Naive thymus-derived CD8-positive, alpha-beta T cell (primary cell): ENCODE measurements around the gene STARD10. TPM values are rescaled to one million over a fixed set of nuclear protein-coding genes. Genes with fewer than 3 reads are reported as not detected.
A peak's percentile ranks its signal among the peaks of the same experiment; 100 is the strongest.
"Not testable (repeated sequence)": the region's sequence is repeated elsewhere in the genome, so short reads cannot be mapped to it uniquely, and the experiment has no call there.

Experiments used
- ATAC-seq, 2 donors: fragments of 150-1000 bp; cut with Tn5 transposase in 1 of 2; sonication (Bioruptor Pico), chemical (Tn5 transposase) in 1 of 2; 1 replicate in 1 of 2; 2 replicates in 1 of 2; pipeline ENCODE4 v1.10.0; 2021; ENCODE audit warnings: mild to moderate bottlenecking in 2 of 2, moderate library complexity in 2 of 2
- POLR2A ChIA-PET: fragments of 350-600 bp; sonication (Branson Sonifier 250); formaldehyde crosslinking; loops from one replicate; lab custom pipeline; 2021; ENCODE audit warnings: antibody characterized with exemption; lab: Charles Lee
- DNase-seq, 10 donors: peaks; one replicate each; pipeline versions ENCODE4 v3.0.0 to v3.0.0-alpha.2; 2020 to 2022
- H3K27ac Mint-ChIP-seq, 10 donors: one replicate each; pipeline ENCODE4 v1.8.0; 2020 to 2022; ENCODE audit warnings: mild to moderate bottlenecking in 10 of 10, mixed read lengths in 10 of 10, moderate library complexity in 4 of 10, inconsistent platforms in 1 of 10
- H3K27me3 Mint-ChIP-seq, 5 donors: one replicate each; pipeline ENCODE4 v1.8.0; 2021 to 2022; ENCODE audit warnings: mixed read lengths in 5 of 5
- H3K36me3 Mint-ChIP-seq, 3 donors: one replicate each; pipeline ENCODE4 v1.8.0; 2020 to 2022; ENCODE audit warnings: mixed read lengths in 3 of 3, mild to moderate bottlenecking in 2 of 3, inconsistent platforms in 1 of 3
- H3K4me1 Mint-ChIP-seq, 4 donors: one replicate each; pipeline ENCODE4 v1.8.0; 2021 to 2022; ENCODE audit warnings: mixed read lengths in 4 of 4
- H3K4me3 Mint-ChIP-seq, 10 donors: one replicate each; pipeline ENCODE4 v1.8.0; 2020 to 2022; ENCODE audit warnings: mild to moderate bottlenecking in 10 of 10, mixed read lengths in 10 of 10, moderate library complexity in 6 of 10, inconsistent platforms in 1 of 10
- H3K9me3 Mint-ChIP-seq, 9 donors: one replicate each; pipeline ENCODE4 v1.8.0; 2020 to 2022; ENCODE audit warnings: mixed read lengths in 9 of 9, mild to moderate bottlenecking in 3 of 9, inconsistent platforms in 1 of 9, moderate library complexity in 1 of 9
- polyA plus RNA-seq, 3 donors: library from polyadenylated mRNA; unstranded; fragments of 300-500 nt; fragmentation: Illumina TruSeq; gene quantifications; one replicate each; pipeline ENCODE4 v1.2.3, GENCODE V29; 2021
- total RNA-seq, 8 experiments: library from RNA in 2 of 8; stranded (reverse) in 2 of 8; gene quantifications; one replicate each; pipeline ENCODE4 v1.2.3 and lab custom pipeline; 2021 to 2026

The STARD10 gene
- total and polyA plus RNA-seq, 5 experiments from 2014 or later = 11.8 to 16.3 (median 14.9) TPM

- H3K27me3 Mint-ChIP-seq = no peaks in the 10 kb centered on the region
- no peaks in the 10 kb centered on the region for H3K9me3 Mint-ChIP-seq
- DNase-seq (no peak), ATAC-seq (no peak)
- peak overlapping the region; percentile 43 to 88 (median 82) for H3K27ac Mint-ChIP-seq
- H3K4me1 Mint-ChIP-seq = peaks cover 7 to 18% (median 12%) of the 10 kb centered on the region in 4 donors
- POLR2A ChIA-PET = interaction anchor here (0.6 to 1.7 kb wide), 4 partner anchors 14 to 345 kb away, joined by 3 to 7 read pairs (median 4); no protein-coding TSS in a partner anchor
- H3K36me3 Mint-ChIP-seq = peaks cover 0 to 26% (median 2%) of the 10 kb centered on the region in 3 donors
- H3K4me3 Mint-ChIP-seq = no peak overlapping the region
Measured at GRCh38 chr11:72832301-72833082, 38.6 kb upstream of the STARD10 start.

- Mint-ChIP-seq H3K27ac (peak overlapping the region; percentile 30 to 86 (median 71)), H3K9me3 (no peaks in the 10 kb centered on the region), H3K4me1 (peaks cover 7 to 20% (median 12%) of the 10 kb centered on the region in 4 donors), H3K27me3 (no peaks in the 10 kb centered on the region), H3K36me3 (peaks cover 0 to 21% (median 0%) of the 10 kb centered on the region in 3 donors), H3K4me3 (no peak overlapping the region)
- peak in 9 of 10 donors; percentile 21 to 69 (median 47) for DNase-seq
- peak; percentile 80 to 83 for ATAC-seq
- POLR2A ChIA-PET = interaction anchor here (0.6 to 1.7 kb wide), 3 partner anchors 16 to 346 kb away, joined by 3 to 7 read pairs (median 4); no protein-coding TSS in a partner anchor
Measured at GRCh38 chr11:72831521-72832300, 37.9 kb upstream of the STARD10 start.

GRCh38 chr11:72829884-72830533 lies 36.2 kb upstream of the STARD10 start:
- H3K27me3 Mint-ChIP-seq = no peaks in the 10 kb centered on the region
- DNase-seq (no peak), ATAC-seq (no peak)
- H3K9me3 Mint-ChIP-seq = no peaks in the 10 kb centered on the region
- H3K4me3 Mint-ChIP-seq = no peak overlapping the region
- H3K36me3 Mint-ChIP-seq = peaks cover 0 to 13% (median 0%) of the 10 kb centered on the region in 3 donors
- H3K4me1 Mint-ChIP-seq = peaks cover 6 to 20% (median 13%) of the 10 kb centered on the region in 4 donors
- H3K27ac Mint-ChIP-seq = peak overlapping the region; percentile 26 to 91 (median 71)
- POLR2A ChIA-PET = interaction anchor here (1.5 kb wide), 1 partner anchor 312 kb away, joined by 4 read pairs; the partner anchor contains the start of gene FCHSD2

- H3K27ac Mint-ChIP-seq = peak overlapping the region in 6 of 10 donors; percentile 20 to 91 (median 78)
- DNase-seq = no peak
- no peak for ATAC-seq
- no peaks in the 10 kb centered on the region for H3K27me3 Mint-ChIP-seq
- H3K4me1 Mint-ChIP-seq = peaks cover 10 to 23% (median 16%) of the 10 kb centered on the region in 4 donors
- POLR2A ChIA-PET = interaction anchor here (1.5 kb wide), 1 partner anchor 313 kb away, joined by 4 read pairs; the partner anchor contains the start of gene FCHSD2
- H3K36me3 Mint-ChIP-seq = peaks cover 0 to 13% (median 0%) of the 10 kb centered on the region in 3 donors
- H3K9me3 Mint-ChIP-seq = no peaks in the 10 kb centered on the region
- no peak overlapping the region for H3K4me3 Mint-ChIP-seq
Measured at GRCh38 chr11:72829178-72829577, 35.3 kb upstream of the STARD10 start.

GRCh38 chr11:72828692-72829101 lies 34.9 kb upstream of the STARD10 start:
- H3K27ac Mint-ChIP-seq = peak overlapping the region in 6 of 10 donors; percentile 33 to 87 (median 64)
- peak in 1 of 10 donors; percentile 59 for DNase-seq
- H3K4me1 Mint-ChIP-seq = peaks cover 10 to 25% (median 16%) of the 10 kb centered on the region in 4 donors
- no peak overlapping the region for H3K4me3 Mint-ChIP-seq
- H3K36me3 Mint-ChIP-seq = peaks cover 0 to 13% (median 0%) of the 10 kb centered on the region in 3 donors
- ATAC-seq = no peak
- POLR2A ChIA-PET = interaction anchor here (1.4 to 1.5 kb wide), 2 partner anchors 17 to 314 kb away, joined by 3 to 4 read pairs; partner anchors contain the start of gene FCHSD2
- H3K9me3 Mint-ChIP-seq = no peaks in the 10 kb centered on the region
- H3K27me3 Mint-ChIP-seq = no peaks in the 10 kb centered on the region

GRCh38 chr11:72828081-72828567 lies 34.3 kb upstream of the STARD10 start:
- ATAC-seq (no peak), DNase-seq (no peak)
- H3K9me3 Mint-ChIP-seq = no peaks in the 10 kb centered on the region
- peaks cover 11 to 28% (median 18%) of the 10 kb centered on the region in 4 donors for H3K4me1 Mint-ChIP-seq
- H3K4me3 Mint-ChIP-seq = peak overlapping the region in 1 of 10 donors; percentile 25
- peaks cover 0 to 18% (median 0%) of the 10 kb centered on the region in 3 donors for H3K36me3 Mint-ChIP-seq
- POLR2A ChIA-PET = interaction anchor here (0.7 to 1.4 kb wide), 2 partner anchors 11 to 17 kb away, joined by 3 read pairs; no protein-coding TSS in a partner anchor
- H3K27ac Mint-ChIP-seq = peak overlapping the region in 6 of 10 donors; percentile 53 to 87 (median 74)
- no peaks in the 10 kb centered on the region for H3K27me3 Mint-ChIP-seq

GRCh38 chr11:72827656-72828055 lies 33.8 kb upstream of the STARD10 start:
- ATAC-seq, H3K9me3 Mint-ChIP-seq, H3K27me3 Mint-ChIP-seq, DNase-seq: not testable (repeated sequence)
- peak overlapping the region in 7 of 10 donors; percentile 25 to 87 (median 74) for H3K27ac Mint-ChIP-seq
- H3K36me3 Mint-ChIP-seq = peaks cover 0 to 18% (median 0%) of the 10 kb centered on the region in 3 donors
- H3K4me1 Mint-ChIP-seq = peaks cover 12 to 25% (median 18%) of the 10 kb centered on the region in 4 donors
- POLR2A ChIA-PET = interaction anchor here (0.7 to 1.4 kb wide), 2 partner anchors 12 to 18 kb away, joined by 3 read pairs; no protein-coding TSS in a partner anchor
- peak overlapping the region in 1 of 10 donors; percentile 25 for H3K4me3 Mint-ChIP-seq

- H3K27ac Mint-ChIP-seq = peak overlapping the region in 6 of 10 donors; percentile 25 to 87 (median 76)
- POLR2A ChIA-PET = no interaction called here
- peak in 1 of 10 donors; percentile 56 for DNase-seq
- H3K4me3 Mint-ChIP-seq = no peak overlapping the region
- peaks cover 11 to 27% (median 16%) of the 10 kb centered on the region in 4 donors for H3K4me1 Mint-ChIP-seq
- no peaks in the 10 kb centered on the region for H3K27me3 Mint-ChIP-seq
- no peak for ATAC-seq
- H3K36me3 Mint-ChIP-seq = peaks cover 0 to 18% (median 0%) of the 10 kb centered on the region in 3 donors
- no peaks in the 10 kb centered on the region for H3K9me3 Mint-ChIP-seq
Measured at GRCh38 chr11:72826942-72827480, 33.2 kb upstream of the STARD10 start.

- DNase-seq (no peak), ATAC-seq (no peak)
- peak overlapping the region in 6 of 10 donors; percentile 36 to 86 (median 78) for H3K27ac Mint-ChIP-seq
- POLR2A ChIA-PET = no interaction called here
- H3K27me3 Mint-ChIP-seq = no peaks in the 10 kb centered on the region
- H3K9me3 Mint-ChIP-seq = no peaks in the 10 kb centered on the region
- H3K36me3 Mint-ChIP-seq = peaks cover 0 to 18% (median 0%) of the 10 kb centered on the region in 3 donors
- H3K4me1 Mint-ChIP-seq = peaks cover 7 to 23% (median 11%) of the 10 kb centered on the region in 4 donors
- H3K4me3 Mint-ChIP-seq = no peak overlapping the region
Measured at GRCh38 chr11:72826191-72826941, 32.5 kb upstream of the STARD10 start.

- Mint-ChIP-seq H3K27ac (peak overlapping the region in 7 of 10 donors; percentile 21 to 86 (median 56)), H3K4me3 (no peak overlapping the region), H3K4me1 (peaks cover 8 to 27% (median 13%) of the 10 kb centered on the region in 4 donors), H3K27me3 (no peaks in the 10 kb centered on the region), H3K36me3 (peaks cover 0 to 24% (median 0%) of the 10 kb centered on the region in 3 donors), H3K9me3 (no peaks in the 10 kb centered on the region)
- POLR2A ChIA-PET = interaction anchor here (1.6 kb wide), 1 partner anchor 11 kb away, joined by 4 read pairs; the partner anchor contains the start of gene ATG16L2
- no peak for DNase-seq
- no peak for ATAC-seq
Measured at GRCh38 chr11:72825661-72826060, 31.8 kb upstream of the STARD10 start.
